Fibroblast of lung (primary cell): ENCODE measurements around the gene TAF13. TPM values are rescaled to one million over a fixed set of nuclear protein-coding genes. Genes with fewer than 3 reads are reported as not detected.
A peak's percentile ranks its signal among the peaks of the same experiment; 100 is the strongest.

Experiments
- DNase-seq, 2 donors: peaks; one replicate each; pipeline versions ENCODE4 v3.0.0 to v3.0.0-alpha.2; 2010; ENCODE audit warnings: low read depth in 2 of 2
- H2AFZ ChIP-seq: 2 replicates; pipeline ENCODE4 v1.5.1; 2012; ENCODE audit warnings: low read length, control low read depth, inconsistent platforms
- H3K27ac ChIP-seq: 2 replicates; pipeline ENCODE4 v1.5.1; 2011; ENCODE audit warnings: low read length, control low read depth; ENCODE audit not compliant: insufficient read depth
- H3K27me3 ChIP-seq: 2 replicates; pipeline ENCODE4 v1.5.1; 2011; ENCODE audit warnings: mild to moderate bottlenecking, low read length; ENCODE audit not compliant: control insufficient read depth, insufficient read depth
- H3K36me3 ChIP-seq: 2 replicates; pipeline ENCODE4 v1.5.1; 2011; ENCODE audit warnings: low read length; ENCODE audit not compliant: control insufficient read depth, insufficient read depth
- H3K4me1 ChIP-seq: 2 replicates; pipeline ENCODE4 v1.5.1; 2011; ENCODE audit warnings: low read length; ENCODE audit not compliant: control insufficient read depth, insufficient read depth; ENCODE audit errors: extremely low read depth
- H3K4me2 ChIP-seq: 2 replicates; pipeline ENCODE4 v1.5.1; 2011; ENCODE audit warnings: low read length, control low read depth; ENCODE audit not compliant: insufficient read depth; ENCODE audit errors: extremely low read depth
- H3K4me3 ChIP-seq, 4 experiments: fragments of 200-600 bp in 1 of 4; sonication (generic) in 1 of 4; replicated peaks in 1 of 4; 2 replicates each; pipeline ENCODE4 v1.5.1; 2011 to 2016; ENCODE audit warnings: low read length in 4 of 4, low read depth in 3 of 4, mild to moderate bottlenecking in 3 of 4, control low read depth in 2 of 4, inconsistent platforms in 1 of 4, mixed read lengths in 1 of 4; ENCODE audit not compliant: insufficient read depth in 1 of 4; ENCODE audit errors: control extremely low read depth in 1 of 4
- H3K79me2 ChIP-seq: 2 replicates; pipeline ENCODE4 v1.5.1; 2012; ENCODE audit warnings: mild to moderate bottlenecking, low read length, inconsistent platforms; ENCODE audit not compliant: control insufficient read depth, insufficient read depth
- H3K9ac ChIP-seq: 2 replicates; pipeline ENCODE4 v1.5.1; 2011; ENCODE audit warnings: mild to moderate bottlenecking, low read length, control low read depth; ENCODE audit not compliant: insufficient read depth
- H3K9me3 ChIP-seq: 2 replicates; pipeline ENCODE4 v1.5.1; 2012; ENCODE audit warnings: low read depth, low read length; ENCODE audit not compliant: control insufficient read depth, insufficient read depth
- H4K20me1 ChIP-seq: 2 replicates; pipeline ENCODE4 v1.5.1; 2011; ENCODE audit warnings: low read length; ENCODE audit not compliant: control insufficient read depth, insufficient read depth; ENCODE audit errors: extremely low read depth
- EZH2 ChIP-seq: IDR thresholded peaks from 2 replicates; pipeline ENCODE4 v1.5.1; 2012; ENCODE audit warnings: low read length, control low read depth, mild to moderate bottlenecking; ENCODE audit errors: missing control alignments
- polyA plus RNA-seq, 2 donors: library from polyadenylated mRNA; depleted of rRNA in 1 of 2; stranded (reverse) in 1 of 2; unstranded in 1 of 2; fragments of >200 nt; gene quantifications; 2 replicates each; pipeline ENCODE4 v1.2.1, GENCODE V29; 2011 to 2012; ENCODE audit warnings: missing spikeins in 1 of 2
- total RNA-seq: library from RNA; depleted of rRNA; stranded (reverse); fragments of >200 nt; gene quantifications from 2 replicates; pipeline ENCODE4 v1.2.1, GENCODE V29; 2014
- TF ChIP-seq, protein P1 (sequence below), 2 donors: IDR thresholded peaks in 1 of 2; conservative IDR thresholded peaks in 1 of 2; 1 replicate in 1 of 2; 2 replicates in 1 of 2; pipeline ENCODE4 v1.5.1; 2011 to 2012; ENCODE audit warnings: low read length in 2 of 2, control low read depth in 1 of 2, inconsistent platforms in 1 of 2, low read depth in 1 of 2, mild to moderate bottlenecking in 1 of 2

TAF13 gene
- total and polyA plus RNA-seq, 2 donors (not counting 1 experiment from before 2014, with no cell fraction given), result 66.6 to 85.7 TPM

GRCh38 chr1:109090196-109091077 lies 14.6 kb upstream of the TAF13 start, which contains the start of gene TMEM167B:
TMEM167B (plus strand) TSS chr1:109090764; CDS start chr1:109090873, 109 bp downstream.
- H3K36me3 ChIP-seq, result no peaks in the 10 kb centered on the region
- DNase-seq, result peak; percentile 96 to 98
- no peaks in the 10 kb centered on the region for H3K9me3 ChIP-seq
- H3K27me3 ChIP-seq, result no peaks in the 10 kb centered on the region
- peak within 1 kb of the TSS; percentile 73 to 95 (median 87) for H3K4me3 ChIP-seq
- TF ChIP-seq EZH2, result no peak
- TF ChIP-seq, protein P1, sequence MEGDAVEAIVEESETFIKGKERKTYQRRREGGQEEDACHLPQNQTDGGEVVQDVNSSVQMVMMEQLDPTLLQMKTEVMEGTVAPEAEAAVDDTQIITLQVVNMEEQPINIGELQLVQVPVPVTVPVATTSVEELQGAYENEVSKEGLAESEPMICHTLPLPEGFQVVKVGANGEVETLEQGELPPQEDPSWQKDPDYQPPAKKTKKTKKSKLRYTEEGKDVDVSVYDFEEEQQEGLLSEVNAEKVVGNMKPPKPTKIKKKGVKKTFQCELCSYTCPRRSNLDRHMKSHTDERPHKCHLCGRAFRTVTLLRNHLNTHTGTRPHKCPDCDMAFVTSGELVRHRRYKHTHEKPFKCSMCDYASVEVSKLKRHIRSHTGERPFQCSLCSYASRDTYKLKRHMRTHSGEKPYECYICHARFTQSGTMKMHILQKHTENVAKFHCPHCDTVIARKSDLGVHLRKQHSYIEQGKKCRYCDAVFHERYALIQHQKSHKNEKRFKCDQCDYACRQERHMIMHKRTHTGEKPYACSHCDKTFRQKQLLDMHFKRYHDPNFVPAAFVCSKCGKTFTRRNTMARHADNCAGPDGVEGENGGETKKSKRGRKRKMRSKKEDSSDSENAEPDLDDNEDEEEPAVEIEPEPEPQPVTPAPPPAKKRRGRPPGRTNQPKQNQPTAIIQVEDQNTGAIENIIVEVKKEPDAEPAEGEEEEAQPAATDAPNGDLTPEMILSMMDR (conservative IDR thresholded peaks at IDR 0.05 in 1 of 2, IDR thresholded peaks at IDR 0.05 in 1 of 2; ENCODE audit: low read depth in 1 of 2, low read length in 2 of 2), result no peak
- peak within 1 kb of the TSS; percentile 99 for H3K9ac ChIP-seq
- peaks cover 10% of the 10 kb centered on the region for H3K4me1 ChIP-seq
- peak within 1 kb of the TSS; percentile 89 for H3K4me2 ChIP-seq
- peak within 1 kb of the TSS; percentile 94 for H2AFZ ChIP-seq
- no peaks in the 10 kb centered on the region for H4K20me1 ChIP-seq
- peak within 1 kb of the TSS; percentile 99 for H3K27ac ChIP-seq
- H3K79me2 ChIP-seq, result peaks cover 31% of the 10 kb centered on the region

- DNase-seq, result peak; percentile 78 to 83
- Histone ChIP-seq H3K9ac (no peak overlapping the region), H3K4me2 (no peak overlapping the region), H3K27me3 (no peaks in the 10 kb centered on the region), H3K79me2 (peaks cover 26% of the 10 kb centered on the region), H3K27ac (no peak overlapping the region), H3K36me3 (no peaks in the 10 kb centered on the region), H2AFZ (no peak overlapping the region), H3K4me3 (peak overlapping the region in 2 of 4 experiments; percentile 86 to 95), H3K4me1 (peaks cover 9% of the 10 kb centered on the region), H4K20me1 (no peaks in the 10 kb centered on the region), H3K9me3 (no peaks in the 10 kb centered on the region)
- TF ChIP-seq, protein P1 (conservative IDR thresholded peaks at IDR 0.05 in 1 of 2, IDR thresholded peaks at IDR 0.05 in 1 of 2; ENCODE audit: low read depth in 1 of 2, low read length in 2 of 2), result peak; percentile 53 to 69
- TF ChIP-seq EZH2, result no peak
Observed at GRCh38 chr1:109089242-109090015, 13.6 kb upstream of the TAF13 start.
